SK-N-SH treated with all-trans-retinoic acid at 6 μM for 48 hours (cell line): Measurements from ENCODE around the gene MINDY4.

Experiments
- ATAC-seq: fragments of 200-7000 bp; cut with Tn5 transposase; 3 replicates; pipeline ENCODE4 v1.9.1; 2020; ENCODE audit warnings: mild to moderate bottlenecking, moderate library complexity
- ARNTL ChIP-seq: fragments of 450-650 bp; formaldehyde crosslinking; IDR thresholded peaks from 2 replicates; pipeline ENCODE4 v1.5.0; 2020; ENCODE audit warnings: low read depth, mild to moderate bottlenecking, moderate library complexity, borderline replicate concordance
- BACH2 ChIP-seq: fragments of 250-450 bp; sonication (Bioruptor Pico); IDR thresholded peaks from 2 replicates; pipeline ENCODE4 v1.9.0; 2021; ENCODE audit warnings: mild to moderate bottlenecking, borderline replicate concordance
- CREB5 ChIP-seq: fragments of 250-450 bp; sonication (Bioruptor Pico); IDR thresholded peaks from 2 replicates; pipeline ENCODE4 v1.5.1; 2020; ENCODE audit warnings: low read depth, mild to moderate bottlenecking, moderate library complexity
- CSDC2 ChIP-seq: fragments of 250-450 bp; sonication (Bioruptor Pico); IDR thresholded peaks from 2 replicates; pipeline ENCODE4 v1.5.0; 2020; ENCODE audit warnings: mild to moderate bottlenecking, moderate library complexity
- CSRNP3 ChIP-seq: fragments of 250-450 bp; sonication (Bioruptor Pico); IDR thresholded peaks from 2 replicates; pipeline ENCODE4 v1.5.1; 2021; ENCODE audit warnings: mild to moderate bottlenecking, moderate library complexity
- ESRRG ChIP-seq: fragments of 250-450 bp; sonication (Bioruptor Pico); IDR thresholded peaks from 2 replicates; pipeline ENCODE4 v1.6.1; 2021; ENCODE audit warnings: mild to moderate bottlenecking
- GLIS3 ChIP-seq: fragments of 250-450 bp; sonication (Bioruptor Pico); IDR thresholded peaks from 2 replicates; pipeline ENCODE4 v1.5.0; 2020; ENCODE audit warnings: mild to moderate bottlenecking, moderate library complexity
- ISL1 ChIP-seq: fragments of 250-450 bp; sonication (Bioruptor Pico); IDR thresholded peaks from 2 replicates; pipeline ENCODE4 v2.1.2; 2022; ENCODE audit warnings: mild to moderate bottlenecking, moderate library complexity
- OSR1 ChIP-seq: fragments of 250-450 bp; sonication (Bioruptor Pico); IDR thresholded peaks from 2 replicates; pipeline ENCODE4 v1.8.0; 2022; ENCODE audit warnings: moderate library complexity, mild to moderate bottlenecking, inconsistent platforms
- PPARA ChIP-seq: fragments of 250-450 bp; sonication (Bioruptor Pico); IDR thresholded peaks from 2 replicates; pipeline ENCODE4 v1.5.0; 2020; ENCODE audit warnings: mild to moderate bottlenecking, borderline replicate concordance
- RARB ChIP-seq: fragments of 250-450 bp; sonication (Bioruptor Pico); IDR thresholded peaks from 2 replicates; pipeline ENCODE4 v1.8.0; 2021; ENCODE audit warnings: mild to moderate bottlenecking, moderate library complexity
- SNAI2 ChIP-seq: fragments of 250-450 bp; sonication (Bioruptor Pico); IDR thresholded peaks from 2 replicates; pipeline ENCODE4 v1.5.0; 2020; ENCODE audit warnings: mild to moderate bottlenecking, moderate library complexity
- ZC3H10 ChIP-seq: fragments of 250-450 bp; sonication (Bioruptor Pico); IDR thresholded peaks from 2 replicates; pipeline ENCODE4 v1.5.1; 2021; ENCODE audit warnings: mild to moderate bottlenecking, moderate library complexity
- ZFP3 ChIP-seq: fragments of 250-450 bp; sonication (Bioruptor Pico); IDR thresholded peaks from 2 replicates; pipeline ENCODE4 v1.5.0; 2020; ENCODE audit warnings: mild to moderate bottlenecking, moderate library complexity
- ZFP30 ChIP-seq: fragments of 450-650 bp; formaldehyde crosslinking; IDR thresholded peaks from 2 replicates; pipeline ENCODE4 v1.5.0; 2022; ENCODE audit warnings: mild to moderate bottlenecking, moderate library complexity
- ZNF565 ChIP-seq: fragments of 450-650 bp; formaldehyde crosslinking; conservative IDR thresholded peaks from 2 replicates; pipeline ENCODE4 v1.5.0; 2020; ENCODE audit warnings: low read depth, mild to moderate bottlenecking, moderate library complexity
- ZNF70 ChIP-seq: fragments of 450-650 bp; formaldehyde crosslinking; IDR thresholded peaks from 2 replicates; pipeline ENCODE4 v1.5.0; 2020; ENCODE audit warnings: mild to moderate bottlenecking, moderate library complexity
- ZNF8 ChIP-seq: fragments of 450-650 bp; formaldehyde crosslinking; IDR thresholded peaks from 2 replicates; pipeline ENCODE4 v1.5.0; 2020; ENCODE audit warnings: mild to moderate bottlenecking, moderate library complexity
- TF ChIP-seq, protein P1 (sequence below): fragments of 250-450 bp; sonication (Bioruptor Pico); IDR thresholded peaks from 2 replicates; pipeline ENCODE4 v1.8.0; 2021; ENCODE audit warnings: low read depth, mild to moderate bottlenecking, moderate library complexity, borderline replicate concordance
- TF ChIP-seq, protein P2 (sequence below): fragments of 250-450 bp; sonication (Bioruptor Pico); IDR thresholded peaks from 2 replicates; pipeline ENCODE4 v1.5.0; 2020; ENCODE audit warnings: mild to moderate bottlenecking, moderate library complexity
- TF ChIP-seq, protein P3 (sequence below): fragments of 250-450 bp; sonication (Bioruptor Pico); IDR thresholded peaks from 2 replicates; pipeline ENCODE4 v1.8.0; 2020; ENCODE audit warnings: mild to moderate bottlenecking, moderate library complexity, borderline replicate concordance

MINDY4 gene

GRCh38 chr7:30776971-30777370 is 5.8 kb downstream of the MINDY4 start:
- TF ChIP-seq BACH2 (CRISPR knock-in tag), result no peak
- no peak for TF ChIP-seq CSRNP3
- TF ChIP-seq, protein P1, sequence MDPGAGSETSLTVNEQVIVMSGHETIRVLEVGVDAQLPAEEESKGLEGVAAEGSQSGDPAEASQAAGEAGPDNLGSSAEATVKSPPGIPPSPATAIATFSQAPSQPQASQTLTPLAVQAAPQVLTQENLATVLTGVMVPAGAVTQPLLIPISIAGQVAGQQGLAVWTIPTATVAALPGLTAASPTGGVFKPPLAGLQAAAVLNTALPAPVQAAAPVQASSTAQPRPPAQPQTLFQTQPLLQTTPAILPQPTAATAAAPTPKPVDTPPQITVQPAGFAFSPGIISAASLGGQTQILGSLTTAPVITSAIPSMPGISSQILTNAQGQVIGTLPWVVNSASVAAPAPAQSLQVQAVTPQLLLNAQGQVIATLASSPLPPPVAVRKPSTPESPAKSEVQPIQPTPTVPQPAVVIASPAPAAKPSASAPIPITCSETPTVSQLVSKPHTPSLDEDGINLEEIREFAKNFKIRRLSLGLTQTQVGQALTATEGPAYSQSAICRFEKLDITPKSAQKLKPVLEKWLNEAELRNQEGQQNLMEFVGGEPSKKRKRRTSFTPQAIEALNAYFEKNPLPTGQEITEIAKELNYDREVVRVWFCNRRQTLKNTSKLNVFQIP (CRISPR knock-in tag), result no peak
- no peak for TF ChIP-seq ZNF70 (CRISPR knock-in tag)
- TF ChIP-seq, protein P2, sequence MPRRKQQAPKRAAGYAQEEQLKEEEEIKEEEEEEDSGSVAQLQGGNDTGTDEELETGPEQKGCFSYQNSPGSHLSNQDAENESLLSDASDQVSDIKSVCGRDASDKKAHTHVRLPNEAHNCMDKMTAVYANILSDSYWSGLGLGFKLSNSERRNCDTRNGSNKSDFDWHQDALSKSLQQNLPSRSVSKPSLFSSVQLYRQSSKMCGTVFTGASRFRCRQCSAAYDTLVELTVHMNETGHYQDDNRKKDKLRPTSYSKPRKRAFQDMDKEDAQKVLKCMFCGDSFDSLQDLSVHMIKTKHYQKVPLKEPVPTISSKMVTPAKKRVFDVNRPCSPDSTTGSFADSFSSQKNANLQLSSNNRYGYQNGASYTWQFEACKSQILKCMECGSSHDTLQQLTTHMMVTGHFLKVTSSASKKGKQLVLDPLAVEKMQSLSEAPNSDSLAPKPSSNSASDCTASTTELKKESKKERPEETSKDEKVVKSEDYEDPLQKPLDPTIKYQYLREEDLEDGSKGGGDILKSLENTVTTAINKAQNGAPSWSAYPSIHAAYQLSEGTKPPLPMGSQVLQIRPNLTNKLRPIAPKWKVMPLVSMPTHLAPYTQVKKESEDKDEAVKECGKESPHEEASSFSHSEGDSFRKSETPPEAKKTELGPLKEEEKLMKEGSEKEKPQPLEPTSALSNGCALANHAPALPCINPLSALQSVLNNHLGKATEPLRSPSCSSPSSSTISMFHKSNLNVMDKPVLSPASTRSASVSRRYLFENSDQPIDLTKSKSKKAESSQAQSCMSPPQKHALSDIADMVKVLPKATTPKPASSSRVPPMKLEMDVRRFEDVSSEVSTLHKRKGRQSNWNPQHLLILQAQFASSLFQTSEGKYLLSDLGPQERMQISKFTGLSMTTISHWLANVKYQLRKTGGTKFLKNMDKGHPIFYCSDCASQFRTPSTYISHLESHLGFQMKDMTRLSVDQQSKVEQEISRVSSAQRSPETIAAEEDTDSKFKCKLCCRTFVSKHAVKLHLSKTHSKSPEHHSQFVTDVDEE (CRISPR knock-in tag), result no peak
- no peak for TF ChIP-seq CSDC2
- TF ChIP-seq ZFP30 (CRISPR knock-in tag), result no peak
- no peak for ATAC-seq

DNA sequence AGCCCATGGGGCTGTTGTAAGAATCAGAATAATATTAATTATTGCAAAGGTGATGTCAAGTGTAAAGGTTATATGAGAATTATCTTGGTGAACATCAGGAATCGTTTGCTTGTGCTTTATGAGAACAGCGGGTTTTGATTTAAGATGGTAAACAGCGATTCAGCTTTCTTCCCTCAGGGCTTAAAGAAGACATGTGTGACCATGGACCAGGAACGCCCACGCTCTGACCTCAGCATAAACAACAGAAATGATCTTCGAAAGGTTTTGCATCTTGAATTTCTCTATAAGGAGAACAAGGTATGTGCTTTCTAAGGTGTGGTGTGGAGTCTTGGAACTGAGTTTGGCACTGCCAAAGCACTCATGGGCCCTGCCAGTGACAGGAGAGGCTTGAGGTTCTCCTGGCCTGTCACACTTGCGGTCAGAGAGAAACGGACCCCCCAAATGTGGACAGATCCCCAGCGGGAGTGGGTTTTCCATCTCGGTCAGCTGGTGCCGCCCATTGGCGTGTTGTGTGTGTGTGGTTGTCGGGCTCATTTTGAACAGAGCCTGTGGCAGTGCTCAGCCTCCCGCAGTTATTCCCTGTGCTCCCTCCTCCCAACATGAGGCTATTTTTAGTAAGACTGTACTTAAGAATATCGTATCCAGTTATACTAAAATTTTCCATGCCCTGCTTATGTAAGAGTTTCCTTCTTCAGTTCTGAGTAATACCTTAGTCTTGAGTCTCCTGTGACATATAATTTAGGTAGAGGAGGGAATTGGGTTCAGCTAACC is 7.2 kb downstream of the MINDY4 start:
- ATAC-seq, result peak; percentile 48; the same call in 2 of the 3 replicates
- TF ChIP-seq ZC3H10 (CRISPR knock-in tag), result no peak
- TF ChIP-seq RARB, result no peak
- no peak for TF ChIP-seq BACH2 (CRISPR knock-in tag)
- TF ChIP-seq ARNTL (CRISPR knock-in tag), result no peak
- no peak for TF ChIP-seq ISL1
- TF ChIP-seq, protein P2 (CRISPR knock-in tag), result no peak
- TF ChIP-seq, protein P1 (CRISPR knock-in tag), result no peak
- TF ChIP-seq ZFP3, result no peak
- TF ChIP-seq CSRNP3, result no peak
- TF ChIP-seq ZFP30 (CRISPR knock-in tag), result no peak
- no peak for TF ChIP-seq SNAI2 (CRISPR knock-in tag)
- no peak for TF ChIP-seq PPARA (CRISPR knock-in tag)
- no peak for TF ChIP-seq ZNF70 (CRISPR knock-in tag)
- no peak for TF ChIP-seq OSR1
- TF ChIP-seq ESRRG, result no peak

DNA sequence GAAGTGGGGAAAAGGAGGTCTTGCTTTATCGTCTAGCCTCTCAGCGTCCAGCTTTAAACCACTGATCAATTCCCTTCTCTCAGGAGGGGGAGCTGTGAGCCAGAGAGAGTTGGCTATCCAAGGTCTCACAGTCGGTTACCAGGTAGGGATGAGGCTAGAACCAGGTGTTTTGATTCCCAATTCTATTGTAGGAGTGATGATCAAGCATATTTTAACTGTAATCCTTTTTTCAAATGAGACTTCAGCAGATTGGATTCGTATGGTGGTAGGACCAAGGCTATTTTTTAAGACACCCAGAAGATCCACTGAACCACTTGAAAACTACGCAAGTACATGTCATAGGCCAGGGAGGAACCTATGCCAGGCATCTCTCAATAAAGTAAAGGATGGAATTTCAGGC is 8.4 kb downstream of the MINDY4 start:
- no peak for ATAC-seq
- TF ChIP-seq ZNF70 (CRISPR knock-in tag) (no peak), ESRRG (no peak), GLIS3 (CRISPR knock-in tag) (no peak), ZNF8 (CRISPR knock-in tag) (no peak), BACH2 (CRISPR knock-in tag) (no peak), ZFP30 (CRISPR knock-in tag) (no peak), ZNF565 (no peak), PPARA (CRISPR knock-in tag) (no peak), CREB5 (CRISPR knock-in tag) (no peak), RARB (no peak)
- TF ChIP-seq, protein P3, sequence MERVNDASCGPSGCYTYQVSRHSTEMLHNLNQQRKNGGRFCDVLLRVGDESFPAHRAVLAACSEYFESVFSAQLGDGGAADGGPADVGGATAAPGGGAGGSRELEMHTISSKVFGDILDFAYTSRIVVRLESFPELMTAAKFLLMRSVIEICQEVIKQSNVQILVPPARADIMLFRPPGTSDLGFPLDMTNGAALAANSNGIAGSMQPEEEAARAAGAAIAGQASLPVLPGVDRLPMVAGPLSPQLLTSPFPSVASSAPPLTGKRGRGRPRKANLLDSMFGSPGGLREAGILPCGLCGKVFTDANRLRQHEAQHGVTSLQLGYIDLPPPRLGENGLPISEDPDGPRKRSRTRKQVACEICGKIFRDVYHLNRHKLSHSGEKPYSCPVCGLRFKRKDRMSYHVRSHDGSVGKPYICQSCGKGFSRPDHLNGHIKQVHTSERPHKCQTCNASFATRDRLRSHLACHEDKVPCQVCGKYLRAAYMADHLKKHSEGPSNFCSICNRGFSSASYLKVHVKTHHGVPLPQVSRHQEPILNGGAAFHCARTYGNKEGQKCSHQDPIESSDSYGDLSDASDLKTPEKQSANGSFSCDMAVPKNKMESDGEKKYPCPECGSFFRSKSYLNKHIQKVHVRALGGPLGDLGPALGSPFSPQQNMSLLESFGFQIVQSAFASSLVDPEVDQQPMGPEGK, result no peak
